GM21723 (cell line): ENCODE results near the gene PRM1.

Experiments used
- ATAC-seq: cut with Tn5 transposase; IDR thresholded peaks from one replicate; pipeline ENCODE4 v1.9.1; 2021; ENCODE audit warnings: mild to moderate bottlenecking, moderate library complexity; ENCODE audit not compliant: unreplicated experiment

The PRM1 gene

GRCh38 chr16:11314309-11314894 is 33.3 kb upstream of the PRM1 start:
- no peak for ATAC-seq

DNA sequence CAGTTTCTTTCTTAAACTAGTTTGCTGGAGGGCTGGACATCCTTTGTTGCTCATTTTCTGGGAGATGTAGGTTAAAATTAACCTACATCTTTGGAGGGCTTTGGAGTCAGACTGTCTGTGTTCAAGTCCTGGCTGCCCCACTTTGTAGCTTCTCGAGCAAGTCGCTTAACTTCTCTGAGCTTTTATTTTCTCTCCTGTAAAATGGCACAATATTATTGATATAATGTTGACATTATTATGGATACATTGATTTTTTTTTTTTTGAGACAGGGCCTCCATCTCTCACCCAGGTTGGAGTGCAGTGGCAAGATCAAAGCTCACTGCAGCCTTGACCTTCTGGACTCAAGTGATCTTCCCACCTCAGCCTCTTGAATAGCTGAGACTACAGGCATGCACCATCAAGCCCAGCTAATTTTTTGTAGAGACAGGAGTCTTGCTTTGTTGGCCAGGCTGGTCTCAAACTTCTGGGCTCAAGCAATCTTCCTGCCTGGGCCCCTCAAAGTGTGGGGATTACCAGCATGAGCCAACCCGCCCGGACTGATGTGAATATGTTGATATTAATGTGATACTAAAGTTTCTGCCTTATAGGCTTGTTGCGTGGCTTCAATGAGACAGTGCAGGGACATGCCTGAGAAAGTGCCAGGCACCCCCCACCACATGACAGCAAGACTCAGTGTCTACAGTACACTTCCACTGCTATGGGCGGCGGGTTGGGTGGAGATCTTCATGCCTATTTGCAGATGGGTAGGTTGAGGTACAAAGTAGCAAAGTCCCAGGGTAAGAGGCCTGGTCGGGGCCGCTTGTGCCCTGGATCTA is 32.6 kb upstream of the PRM1 start:
- no peak for ATAC-seq

DNA sequence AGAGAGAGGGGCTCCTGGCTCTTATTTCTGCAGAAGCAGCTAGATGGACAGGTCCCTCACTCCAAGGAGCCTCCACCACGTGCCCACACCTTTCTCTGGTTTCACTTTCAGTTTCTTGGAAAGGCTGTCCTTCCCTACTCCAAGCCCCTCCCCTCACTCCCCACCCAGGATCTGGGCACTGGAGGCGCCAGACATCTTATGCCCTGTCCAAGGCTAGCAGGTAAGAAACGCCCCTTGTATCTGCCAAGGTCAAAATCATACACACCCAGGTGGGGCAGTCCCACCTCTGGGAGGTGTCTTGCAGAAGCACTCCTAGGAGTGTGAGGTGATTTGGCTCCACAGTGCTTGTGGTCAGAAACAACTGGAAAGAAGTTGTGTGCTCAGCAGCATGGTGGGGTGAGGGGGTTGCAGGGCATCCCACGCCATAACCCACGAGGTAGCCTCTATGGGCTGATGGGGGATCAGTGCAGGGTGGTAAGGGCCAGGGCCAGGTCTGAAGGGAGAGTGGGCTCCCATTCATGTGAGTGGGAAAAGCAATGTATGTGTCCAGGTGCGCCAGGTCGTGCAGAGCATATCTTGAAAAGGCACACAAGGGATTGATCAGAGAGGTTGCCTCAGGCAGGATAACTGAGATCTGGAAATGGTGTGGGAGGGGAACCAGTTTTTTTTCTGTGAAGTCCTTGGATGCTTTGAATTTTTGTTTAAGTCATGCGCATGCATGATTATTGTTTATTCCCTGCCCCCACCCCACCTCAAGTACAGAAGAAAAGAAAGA is 31.8 kb upstream of the PRM1 start:
- ATAC-seq: no peak

- peak; percentile 36 for ATAC-seq
Measured at GRCh38 chr16:11310997-11311561, 29.9 kb upstream of the PRM1 start.

- ATAC-seq: peak; percentile 2
Measured at GRCh38 chr16:11310634-11310977, 29.5 kb upstream of the PRM1 start.

DNA sequence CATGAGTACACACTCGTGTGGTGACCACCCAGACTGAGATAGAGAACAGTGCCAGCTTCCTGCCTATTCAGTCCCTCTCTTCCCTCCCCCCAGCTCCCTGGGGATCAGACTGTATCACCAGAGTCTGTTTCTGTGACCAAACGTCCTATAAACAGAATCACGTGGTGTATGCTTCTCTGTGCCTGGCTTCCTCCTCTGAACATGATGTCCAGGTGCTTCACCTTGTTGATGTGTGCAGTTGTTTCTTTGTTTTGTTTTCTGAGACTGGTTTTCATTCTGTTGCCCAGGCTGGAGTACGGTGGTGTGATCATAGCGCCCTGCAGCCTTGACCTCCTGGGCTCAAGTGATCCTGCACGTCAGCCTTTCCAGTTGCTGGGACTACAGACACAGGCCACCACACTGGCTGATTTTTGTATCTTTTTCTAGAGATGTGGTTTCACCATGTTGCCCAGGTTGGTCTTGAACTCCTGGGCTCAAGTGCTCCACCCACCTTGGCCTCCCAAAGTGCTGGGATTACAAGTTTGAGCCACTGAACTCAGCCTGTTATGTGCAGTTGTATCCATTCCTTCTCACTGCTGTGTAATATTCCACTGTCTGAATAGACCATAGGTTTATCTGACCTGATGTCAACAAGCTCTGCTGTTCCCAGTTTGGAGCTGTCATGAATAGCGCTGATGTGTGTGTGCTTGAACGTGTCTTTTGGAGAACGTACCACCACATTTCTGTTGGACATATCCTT is 28.9 kb upstream of the PRM1 start:
- peak; percentile 45 for ATAC-seq

GRCh38 chr16:11308493-11309283 is 27.6 kb upstream of the PRM1 start:
- peak; percentile 36 for ATAC-seq

DNA sequence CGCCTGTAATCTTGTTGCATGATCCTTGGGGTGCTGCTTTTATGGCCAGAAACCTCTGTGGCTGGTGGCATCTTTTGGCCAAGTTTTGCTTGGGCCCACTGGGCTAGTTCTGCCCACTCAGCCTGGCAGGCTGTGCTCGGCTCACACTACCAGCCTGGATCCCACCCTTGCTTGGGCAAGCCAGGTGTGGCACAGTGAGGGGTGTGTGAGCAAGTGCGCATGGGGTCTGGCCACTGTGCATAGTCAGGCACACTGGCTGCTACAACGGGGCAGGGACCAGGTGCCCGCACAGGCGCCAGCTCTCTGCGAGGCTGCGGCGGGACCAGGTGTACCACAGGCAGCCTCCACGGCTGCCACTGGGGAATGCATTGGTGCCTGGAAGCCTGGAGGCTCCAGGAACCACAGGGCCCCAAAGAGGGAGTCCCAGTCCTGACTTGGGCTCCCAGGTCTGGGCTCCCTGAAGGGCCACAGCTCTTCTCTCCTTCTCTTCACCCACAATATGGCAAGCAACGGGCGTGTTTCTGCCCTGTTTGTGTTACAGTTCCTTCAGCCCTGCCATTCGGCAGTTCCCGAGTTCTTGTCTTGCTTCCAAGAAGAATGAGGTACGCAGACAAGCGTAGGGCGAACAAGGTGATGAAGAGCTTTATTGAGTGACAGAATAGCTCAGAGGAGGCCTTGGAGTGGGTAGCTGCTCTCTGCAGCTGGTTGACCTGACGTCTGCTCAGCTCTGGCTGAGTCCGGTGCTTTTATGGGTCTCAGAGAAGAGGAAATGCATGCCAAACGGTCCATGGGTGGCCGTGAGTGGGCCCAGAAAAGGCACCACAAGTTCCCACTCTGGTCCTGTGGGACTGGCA is 26.7 kb upstream of the PRM1 start:
- ATAC-seq: no peak

GRCh38 chr16:11306997-11307638 is 26.0 kb upstream of the PRM1 start:
- no peak for ATAC-seq

- no peak for ATAC-seq
Measured at GRCh38 chr16:11306381-11306780, 25.3 kb upstream of the PRM1 start.

DNA sequence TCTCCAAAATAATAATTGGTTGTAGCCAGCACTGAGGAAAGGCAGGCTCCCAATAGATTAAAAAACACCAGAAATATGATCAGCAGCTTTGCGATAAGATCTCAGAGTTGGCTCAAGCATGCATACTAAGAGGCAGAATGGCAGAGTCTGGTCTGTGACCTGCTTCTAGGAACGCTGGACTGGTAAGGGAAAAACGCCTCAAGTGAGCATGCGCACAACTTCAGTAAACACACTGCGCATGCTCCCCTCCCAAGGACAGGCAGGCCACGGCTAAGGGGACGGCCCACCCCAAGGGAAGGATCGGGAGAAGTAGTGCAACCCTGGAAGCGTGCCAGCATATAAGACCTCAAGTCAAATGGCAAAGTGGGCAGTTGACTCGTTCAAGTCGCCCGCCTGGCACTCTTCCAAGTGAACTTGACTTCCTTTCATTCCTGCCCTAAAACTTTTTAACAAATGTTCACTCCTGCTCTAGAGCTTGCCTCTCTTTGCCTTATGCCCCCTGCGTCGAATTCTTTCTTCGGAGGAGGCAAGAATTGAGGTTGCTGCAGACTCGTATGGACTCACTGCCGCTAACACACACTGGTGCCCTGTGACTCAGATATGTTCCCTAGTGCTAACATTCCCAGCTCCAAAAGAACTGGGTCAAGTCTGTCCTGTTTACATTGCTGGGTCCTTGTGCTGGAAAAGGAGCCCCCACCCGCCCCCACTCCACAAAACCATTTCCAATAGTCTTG is 22.4 kb upstream of the PRM1 start:
- no peak for ATAC-seq

DNA sequence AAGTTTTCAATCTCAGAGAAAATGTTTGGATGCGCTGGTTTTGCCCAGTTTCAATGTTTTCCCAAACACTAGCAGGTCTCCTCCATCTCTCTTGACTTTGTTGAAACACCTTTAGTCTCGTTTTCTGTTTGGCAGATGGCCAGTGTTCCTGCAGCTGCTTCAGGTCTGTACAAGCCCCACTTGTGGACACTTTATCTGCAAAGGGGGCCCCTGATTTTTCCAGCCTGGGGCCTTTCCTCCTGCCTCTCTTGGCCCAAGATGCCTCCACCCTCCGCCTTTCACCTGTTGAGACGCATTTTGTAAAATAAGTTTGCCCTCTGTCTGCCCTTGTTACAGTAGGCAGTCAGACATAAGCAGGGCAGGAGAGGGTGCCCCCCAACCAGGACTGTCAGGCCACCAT is 21.8 kb upstream of the PRM1 start:
- no peak for ATAC-seq

- ATAC-seq: no peak
Measured at GRCh38 chr16:11301645-11302501, 20.7 kb upstream of the PRM1 start.

DNA sequence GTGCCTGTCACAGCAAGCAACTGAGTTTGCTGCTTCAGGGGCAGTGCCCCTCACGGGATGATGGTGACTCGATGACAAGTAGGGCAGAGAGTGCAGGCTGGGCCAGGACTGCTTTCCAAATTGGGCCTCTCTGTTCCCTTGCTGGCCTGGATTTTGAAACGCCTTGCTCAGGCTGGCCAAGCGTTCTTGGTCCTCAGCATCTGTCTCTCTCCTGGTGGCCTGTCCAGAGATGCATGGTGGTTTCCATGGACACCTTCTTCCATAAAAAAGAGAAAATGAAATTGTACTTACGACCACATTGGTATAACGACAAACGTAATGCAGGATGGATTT is 19.4 kb upstream of the PRM1 start:
- no peak for ATAC-seq

DNA sequence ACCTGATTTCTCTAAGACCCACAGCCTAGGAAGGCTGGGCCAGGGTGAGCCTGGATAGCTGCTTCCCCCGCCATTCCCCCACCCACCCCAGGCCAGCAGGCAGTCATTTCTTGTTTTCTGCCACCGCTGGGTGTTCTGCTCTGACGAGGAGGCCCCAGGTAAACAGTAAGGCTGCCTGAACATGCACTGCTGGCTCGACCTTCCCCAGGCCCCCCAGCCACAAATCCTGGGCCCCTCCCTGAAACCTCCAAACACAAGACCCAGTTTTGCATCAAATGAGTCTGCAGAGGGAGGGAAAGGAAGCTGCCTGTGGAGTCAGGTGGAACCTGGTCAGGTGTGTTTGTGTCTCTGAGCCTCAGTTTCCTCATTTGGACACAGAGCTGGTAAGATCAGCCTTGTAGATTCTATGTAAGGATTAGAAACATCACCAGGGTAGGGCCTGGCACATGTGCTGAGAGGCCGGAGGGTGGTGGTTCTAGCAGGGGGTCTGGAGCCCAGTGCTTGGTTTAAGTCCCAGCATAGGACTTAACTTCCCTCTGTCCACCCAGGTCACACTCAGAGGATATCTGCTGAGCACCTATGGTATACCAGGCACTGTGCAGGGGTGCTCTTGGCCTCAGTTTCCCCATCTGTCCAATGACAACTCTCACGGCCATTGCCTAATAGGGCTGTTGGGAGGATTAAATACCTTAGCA is 18.9 kb upstream of the PRM1 start:
- ATAC-seq: no peak

DNA sequence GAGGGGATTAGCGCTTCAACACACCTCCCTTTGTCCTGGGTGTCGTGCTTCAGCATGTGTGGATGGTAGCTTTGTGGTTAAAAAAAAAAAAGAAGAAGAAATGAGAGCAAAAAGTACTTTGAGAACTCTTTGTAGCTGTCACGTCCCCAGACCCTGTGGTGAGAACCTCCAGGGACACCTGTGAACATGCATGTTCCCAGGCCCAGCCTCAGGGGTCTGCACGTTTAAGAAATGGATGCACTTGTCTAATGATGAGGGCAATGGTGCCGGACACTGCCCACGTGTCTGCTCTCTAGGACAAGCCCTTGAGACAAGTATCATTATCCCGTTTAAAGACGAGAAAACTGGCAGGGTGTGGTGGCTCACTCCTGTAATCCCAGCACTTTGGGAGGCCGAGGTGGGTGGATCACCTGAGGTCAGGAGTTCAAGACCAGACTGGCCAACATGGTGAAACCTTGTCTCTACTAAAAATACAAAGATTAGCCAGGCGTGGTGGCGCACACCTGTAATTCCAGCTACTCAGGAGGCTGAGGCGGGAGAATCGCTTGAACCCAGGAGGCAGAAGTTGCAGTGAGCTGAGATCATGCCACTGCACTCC is 17.9 kb upstream of the PRM1 start:
- peak; percentile 54 for ATAC-seq
